Activated CD8-positive, alpha-beta memory T cell treated with anti-CD3 and anti-CD28 coated beads, Interleukin-2, amount 10 ng/mL, durations not matched to agents 7 days and 5 days (primary cell): ENCODE data around the gene ATPAF1. TPM values are rescaled to one million over a fixed set of nuclear protein-coding genes. Genes with fewer than 3 reads are reported as not detected.
A peak's percentile ranks its signal among the peaks of the same experiment; 100 is the strongest.

Experiments used
- ATAC-seq: fragments of 150-1000 bp; cut with Tn5 transposase; one replicate; pipeline ENCODE4 v1.10.0; 2021; ENCODE audit warnings: moderate library complexity
- CTCF ChIA-PET: fragments of 350-600 bp; sonication (Branson Sonifier 250); formaldehyde crosslinking; loops from one replicate; lab custom pipeline; 2021; ENCODE audit warnings: antibody characterized with exemption; lab: Charles Lee
- DNase-seq: peaks from one replicate; pipeline ENCODE4 v3.0.0-alpha.2; 2020
- H3K27ac Mint-ChIP-seq: one replicate; pipeline ENCODE4 v1.8.0; 2021; ENCODE audit warnings: mild to moderate bottlenecking, mixed read lengths
- H3K27me3 Mint-ChIP-seq: one replicate; pipeline ENCODE4 v1.8.0; 2021; ENCODE audit warnings: mixed read lengths
- H3K36me3 Mint-ChIP-seq: one replicate; pipeline ENCODE4 v1.8.0; 2021; ENCODE audit warnings: mild to moderate bottlenecking, mixed read lengths
- H3K4me1 Mint-ChIP-seq: one replicate; pipeline ENCODE4 v1.8.0; 2021; ENCODE audit warnings: mixed read lengths
- H3K4me3 Mint-ChIP-seq: one replicate; pipeline ENCODE4 v1.8.0; 2021; ENCODE audit warnings: mild to moderate bottlenecking, moderate library complexity, mixed read lengths
- H3K9me3 Mint-ChIP-seq: one replicate; pipeline ENCODE4 v1.8.0; 2022; ENCODE audit warnings: low read depth, mixed read lengths
- total RNA-seq, 2 experiments: library from RNA; stranded (reverse); gene quantifications; one replicate each; pipeline ENCODE4 v1.2.3, GENCODE V29; 2021

Gene ATPAF1
- total RNA-seq, 2 experiments from 2014 or later, result 44.2 to 44.3 TPM

DNA sequence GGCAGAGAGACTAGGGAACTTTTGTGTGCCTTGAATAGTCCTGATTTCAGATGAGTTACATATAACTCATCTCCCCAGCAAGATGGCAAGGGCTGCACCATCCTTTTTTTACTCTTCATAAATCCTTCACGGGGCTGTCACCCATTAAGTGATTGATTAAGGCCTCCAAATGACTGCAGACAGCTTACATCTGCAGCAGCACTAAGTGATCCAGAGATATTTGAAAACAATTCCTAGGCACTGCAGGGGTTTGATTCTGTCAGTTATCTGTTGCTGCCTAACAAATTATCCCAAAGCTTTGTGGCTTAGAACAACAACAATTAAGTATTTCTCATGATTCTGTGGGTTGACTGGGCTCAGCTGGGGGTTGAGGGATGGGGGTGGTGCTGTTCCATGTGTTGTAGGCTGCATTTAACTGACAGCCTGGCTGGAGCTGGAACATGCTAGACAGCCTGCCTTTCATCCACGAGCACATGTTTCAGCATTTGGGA is 22.8 kb upstream of the ATPAF1 start:
- ATAC-seq, result no peak
- CTCF ChIA-PET, result no interaction called here
- H3K4me3 Mint-ChIP-seq, result no peak overlapping the region

DNA sequence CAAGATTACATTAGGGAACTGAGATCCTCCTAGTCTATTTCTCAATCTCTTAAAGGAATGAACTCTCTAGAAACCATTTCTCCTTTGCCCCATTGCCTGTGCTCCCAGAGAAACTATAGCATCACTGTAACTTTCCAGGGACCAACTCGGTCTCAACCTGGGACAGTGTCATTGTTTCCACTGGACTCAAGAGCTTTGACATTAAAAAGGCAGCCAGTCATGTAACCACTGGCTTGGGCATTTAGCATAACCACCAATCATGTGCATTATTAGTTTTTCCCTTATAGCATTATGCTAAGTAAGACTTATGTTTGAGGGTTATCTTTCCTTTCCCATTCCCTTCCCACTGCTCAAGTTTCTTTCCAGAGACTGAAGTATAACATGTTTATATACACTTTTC is 21.7 kb upstream of the ATPAF1 start:
- Mint-ChIP-seq H3K4me3 (no peak overlapping the region), H3K4me1 (peaks cover 7% of the 10 kb centered on the region), H3K27me3 (no peaks in the 10 kb centered on the region), H3K9me3 (no peaks in the 10 kb centered on the region), H3K27ac (no peak overlapping the region), H3K36me3 (peaks cover 58% of the 10 kb centered on the region)
- DNase-seq (no peak), ATAC-seq (no peak)
- CTCF ChIA-PET, result no interaction called here

More for the DNA sequence above, 22.8 kb upstream of the ATPAF1 start:
- DNase-seq, result no peak
- Mint-ChIP-seq H3K9me3 (peaks cover 4% of the 10 kb centered on the region), H3K4me1 (peaks cover 6% of the 10 kb centered on the region), H3K36me3 (peaks cover 63% of the 10 kb centered on the region), H3K27me3 (no peaks in the 10 kb centered on the region), H3K27ac (no peak overlapping the region)

DNA sequence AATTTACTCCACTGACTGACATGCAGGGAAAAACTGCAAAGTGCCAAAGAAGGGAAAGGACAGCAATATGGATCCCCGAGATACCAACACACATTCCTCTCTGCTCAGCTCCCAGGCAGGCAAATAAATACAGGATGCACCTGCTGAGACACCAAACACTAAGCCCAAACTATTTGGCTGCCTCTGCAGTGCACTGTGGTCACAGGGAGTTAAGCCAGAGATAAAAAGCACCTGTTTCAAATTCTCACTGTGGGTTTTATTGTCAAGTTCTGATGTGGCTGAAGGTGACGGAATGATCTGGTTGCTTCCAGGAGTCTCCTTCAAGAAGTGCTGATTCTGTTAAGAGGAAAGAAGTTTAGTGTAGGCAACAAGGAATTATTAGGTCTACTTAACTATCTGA is 21.2 kb upstream of the ATPAF1 start:
- Mint-ChIP-seq H3K27ac (peak overlapping the region; percentile 37), H3K4me3 (no peak overlapping the region), H3K4me1 (peaks cover 7% of the 10 kb centered on the region), H3K9me3 (no peaks in the 10 kb centered on the region), H3K27me3 (no peaks in the 10 kb centered on the region), H3K36me3 (peaks cover 61% of the 10 kb centered on the region)
- DNase-seq (no peak), ATAC-seq (no peak)
- CTCF ChIA-PET, result no interaction called here

DNA sequence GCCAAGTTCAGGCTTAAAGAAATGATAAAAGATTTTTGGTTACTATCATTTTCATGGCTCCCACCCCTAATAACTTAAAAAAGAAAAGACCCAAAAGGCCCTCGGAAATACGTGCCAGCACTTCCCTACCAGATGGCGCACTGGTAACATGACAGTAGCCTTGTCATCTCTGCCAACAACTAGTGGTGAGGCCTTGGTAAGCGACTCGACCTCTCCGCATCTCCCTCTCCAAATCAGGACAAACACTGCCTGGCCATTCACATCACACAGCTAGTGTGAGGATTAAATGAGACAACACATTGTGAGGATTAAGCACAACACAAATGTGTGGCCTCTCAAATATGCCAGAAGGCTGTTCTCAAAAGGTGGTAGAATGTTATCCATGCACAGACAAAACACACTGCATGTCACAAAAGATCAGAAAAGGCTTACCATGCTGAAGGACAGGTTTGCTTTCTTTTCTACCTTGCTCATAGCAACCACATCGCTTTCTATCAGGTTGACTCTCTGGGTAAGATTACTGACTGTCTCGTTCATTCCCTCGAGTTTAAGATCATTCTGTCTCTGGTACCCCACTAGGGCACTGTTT is 19.9 kb upstream of the ATPAF1 start:
- Mint-ChIP-seq H3K4me3 (no peak overlapping the region), H3K9me3 (no peaks in the 10 kb centered on the region), H3K4me1 (peaks cover 7% of the 10 kb centered on the region), H3K36me3 (peaks cover 64% of the 10 kb centered on the region), H3K27ac (peak overlapping the region; percentile 45), H3K27me3 (no peaks in the 10 kb centered on the region)
- ATAC-seq, result no peak
- no peak for DNase-seq
- CTCF ChIA-PET, result interaction anchor here (1.6 to 1.8 kb wide), 2 partner anchors 11 to 166 kb away, joined by 4 to 5 read pairs; no protein-coding TSS in a partner anchor

DNA sequence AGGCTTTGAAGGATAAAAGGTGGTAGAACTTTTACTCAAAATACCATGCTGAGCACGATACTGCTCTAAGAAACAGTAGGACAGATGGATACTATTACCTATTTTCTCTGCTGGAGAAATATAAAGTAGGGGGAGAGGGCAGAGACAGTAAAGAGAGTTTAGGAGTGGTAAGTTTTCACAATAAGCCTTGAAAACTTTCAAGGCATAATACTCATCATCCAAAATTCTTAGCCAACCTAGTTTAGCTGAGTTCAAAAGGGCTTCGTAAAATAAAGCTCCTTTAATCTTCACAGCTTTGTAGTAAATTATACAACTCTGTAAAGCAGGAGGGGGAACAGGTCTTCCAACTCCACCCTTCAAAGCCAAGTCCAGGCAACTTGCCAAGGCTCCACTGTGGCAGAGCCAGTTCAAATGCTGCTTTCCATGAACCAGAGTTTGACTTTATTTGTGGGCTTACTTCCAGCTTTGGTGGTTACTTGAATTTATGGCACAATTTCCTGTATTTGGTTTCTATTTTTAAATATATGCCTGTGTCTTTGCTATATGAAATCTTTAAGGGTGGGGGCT is 19.0 kb upstream of the ATPAF1 start:
- CTCF ChIA-PET, result interaction anchor here (1.8 kb wide), 1 partner anchor 165 kb away, joined by 4 read pairs; no protein-coding TSS in a partner anchor
- peaks cover 7% of the 10 kb centered on the region for H3K4me1 Mint-ChIP-seq
- no peak overlapping the region for H3K27ac Mint-ChIP-seq
- no peaks in the 10 kb centered on the region for H3K27me3 Mint-ChIP-seq
- peaks cover 66% of the 10 kb centered on the region for H3K36me3 Mint-ChIP-seq
- H3K4me3 Mint-ChIP-seq, result no peak overlapping the region
- DNase-seq, result no peak
- ATAC-seq, result no peak
- no peaks in the 10 kb centered on the region for H3K9me3 Mint-ChIP-seq

DNA sequence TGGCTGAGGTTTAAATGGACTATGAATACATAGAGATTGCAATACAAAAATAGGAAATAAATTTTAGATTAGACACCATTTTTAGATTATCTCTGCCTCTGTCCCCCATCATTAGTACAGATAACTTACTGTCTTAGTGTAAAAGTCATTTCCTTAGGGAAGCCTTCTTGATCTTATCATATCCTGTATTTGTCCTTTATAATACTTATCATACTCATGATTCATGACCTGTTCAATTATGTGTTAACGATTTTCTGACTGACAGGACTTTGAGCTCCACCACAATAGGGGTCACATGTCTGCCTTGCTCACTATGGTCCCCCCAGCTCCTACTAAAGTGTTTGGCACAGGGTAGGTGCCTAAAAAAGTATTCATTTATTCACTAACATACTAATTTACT is 18.1 kb upstream of the ATPAF1 start:
- Mint-ChIP-seq H3K36me3 (peaks cover 67% of the 10 kb centered on the region), H3K4me3 (no peak overlapping the region), H3K27ac (no peak overlapping the region), H3K4me1 (peaks cover 7% of the 10 kb centered on the region), H3K27me3 (no peaks in the 10 kb centered on the region), H3K9me3 (no peaks in the 10 kb centered on the region)
- no peak for DNase-seq
- CTCF ChIA-PET, result no interaction called here
- ATAC-seq, result no peak

DNA sequence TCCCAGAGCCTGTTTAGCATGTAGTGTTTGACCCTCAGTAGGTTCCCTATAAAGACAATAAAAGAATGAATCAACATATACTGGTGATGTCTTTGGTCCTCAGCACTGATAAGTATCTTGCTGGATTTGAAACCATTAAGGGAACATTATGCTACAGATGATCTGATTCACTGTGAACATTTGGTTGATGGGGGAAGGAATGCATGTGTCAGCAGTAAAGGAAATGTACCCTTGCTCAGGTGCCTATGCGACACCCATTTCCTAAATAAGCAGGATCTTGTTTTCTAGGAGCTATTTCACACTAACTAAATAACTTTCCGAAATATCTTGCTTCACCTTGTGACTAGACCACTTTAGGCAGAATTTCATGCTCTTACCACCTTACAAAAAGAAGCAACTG is 16.5 kb upstream of the ATPAF1 start:
- Mint-ChIP-seq H3K36me3 (peaks cover 69% of the 10 kb centered on the region), H3K9me3 (no peaks in the 10 kb centered on the region), H3K27ac (peak overlapping the region; percentile 50), H3K4me1 (peaks cover 7% of the 10 kb centered on the region), H3K4me3 (no peak overlapping the region), H3K27me3 (no peaks in the 10 kb centered on the region)
- ATAC-seq (no peak), DNase-seq (no peak)
- CTCF ChIA-PET, result interaction anchor here (1.2 kb wide), 1 partner anchor 17 kb away, joined by 3 read pairs; no protein-coding TSS in a partner anchor

DNA sequence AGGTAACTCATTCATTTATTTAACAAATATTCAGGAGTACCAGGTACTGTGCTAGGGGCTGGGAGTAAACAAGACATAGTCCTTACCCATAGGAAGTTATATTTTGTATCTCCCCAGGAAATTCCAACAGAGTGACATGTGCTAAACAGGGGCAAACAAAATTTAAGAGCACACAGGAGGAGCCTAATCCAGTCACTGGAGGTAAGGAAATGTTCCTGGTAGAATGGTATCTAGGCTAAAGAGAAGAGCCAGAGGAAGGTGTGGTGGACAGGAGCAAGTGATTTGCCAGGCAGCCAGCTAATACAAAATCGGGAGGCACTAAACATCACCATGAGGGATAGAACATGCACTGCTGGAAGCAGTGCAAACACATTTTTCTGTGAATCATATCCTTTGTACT is 13.9 kb upstream of the ATPAF1 start:
- H3K27ac Mint-ChIP-seq, result peak overlapping the region; percentile 1
- H3K9me3 Mint-ChIP-seq, result no peaks in the 10 kb centered on the region
- CTCF ChIA-PET, result interaction anchor here (1.6 kb wide), 1 partner anchor 14 kb away, joined by 5 read pairs; the partner anchor contains the start of gene ATPAF1
- H3K27me3 Mint-ChIP-seq, result no peaks in the 10 kb centered on the region
- peaks cover 7% of the 10 kb centered on the region for H3K4me1 Mint-ChIP-seq
- ATAC-seq, result no peak
- H3K36me3 Mint-ChIP-seq, result peaks cover 61% of the 10 kb centered on the region
- no peak overlapping the region for H3K4me3 Mint-ChIP-seq
- no peak for DNase-seq

DNA sequence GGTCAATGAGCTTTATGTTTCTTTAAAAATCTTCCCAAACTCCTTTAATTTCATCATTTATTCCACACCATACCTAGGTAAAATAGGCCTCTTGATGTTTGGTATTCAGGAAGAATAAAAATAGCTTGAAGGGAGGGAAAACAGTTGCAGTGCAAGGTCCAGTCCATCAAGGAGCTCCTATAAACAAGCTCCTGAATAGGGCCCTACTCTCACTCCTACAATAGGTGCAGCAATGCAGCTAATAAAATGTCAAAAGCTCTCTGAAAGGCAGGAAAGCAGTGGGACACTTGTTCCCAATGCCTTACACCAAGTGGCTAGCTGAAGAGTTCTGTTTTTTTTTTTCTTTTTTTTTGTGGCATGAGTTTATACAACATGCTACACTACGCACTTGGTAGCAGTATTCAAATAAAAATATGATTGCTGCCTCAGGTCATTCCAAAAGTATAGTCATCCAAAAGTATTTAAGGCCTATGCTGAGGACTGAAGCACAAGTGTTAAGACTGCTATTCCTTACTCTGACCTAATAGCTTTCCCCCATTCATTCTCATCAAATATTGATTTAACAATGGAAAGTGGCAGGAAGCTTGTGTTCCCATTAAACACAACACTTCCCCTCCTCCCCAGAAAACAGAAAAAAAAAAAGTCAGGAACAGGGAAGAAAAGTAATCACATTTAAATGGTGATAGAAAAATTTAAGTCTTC is 13.3 kb upstream of the ATPAF1 start:
- CTCF ChIA-PET, result interaction anchor here (1.6 kb wide), 1 partner anchor 14 kb away, joined by 5 read pairs; the partner anchor contains the start of gene ATPAF1
- ATAC-seq (no peak), DNase-seq (no peak)
- Mint-ChIP-seq H3K27ac (peak overlapping the region; percentile 18), H3K36me3 (peaks cover 58% of the 10 kb centered on the region), H3K4me1 (peaks cover 11% of the 10 kb centered on the region), H3K4me3 (no peak overlapping the region), H3K9me3 (no peaks in the 10 kb centered on the region), H3K27me3 (no peaks in the 10 kb centered on the region)

DNA sequence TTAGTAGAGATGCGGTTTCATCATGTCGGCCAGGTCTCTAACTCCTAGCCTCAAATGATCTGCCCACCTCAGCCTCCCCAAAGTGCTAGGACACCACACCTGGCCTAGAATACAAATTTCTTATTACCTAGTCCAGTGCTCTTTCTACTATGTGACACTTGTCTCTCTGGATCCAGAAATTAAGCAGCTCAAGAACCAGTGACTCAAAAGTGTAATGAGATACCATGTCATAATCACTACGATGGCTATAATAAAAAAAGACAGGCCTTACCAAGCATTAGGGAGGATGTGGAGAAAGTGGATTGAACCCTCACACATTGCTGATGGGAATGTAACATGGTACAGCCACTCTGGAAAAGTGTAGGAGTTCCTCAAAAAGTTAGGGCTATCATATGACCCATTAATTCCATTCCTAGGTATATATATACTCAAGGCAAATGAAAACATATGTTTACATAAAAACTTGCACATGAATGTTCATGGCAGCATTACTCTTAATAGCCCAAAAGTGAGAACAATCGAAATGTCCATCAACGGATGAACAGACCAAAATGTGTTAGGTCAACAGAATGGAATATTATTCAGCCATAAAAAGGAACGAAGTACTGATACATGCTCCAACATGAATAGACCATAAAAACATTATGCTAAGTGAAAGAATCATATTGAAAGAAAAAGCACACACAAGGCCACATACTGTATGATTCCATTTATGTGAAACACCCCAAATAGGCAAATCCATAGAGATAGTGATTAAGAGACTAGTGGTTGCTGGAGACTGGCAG is 11.8 kb upstream of the ATPAF1 start:
- H3K36me3 Mint-ChIP-seq, result peaks cover 55% of the 10 kb centered on the region
- H3K9me3 Mint-ChIP-seq, result no peaks in the 10 kb centered on the region
- ATAC-seq (no peak), DNase-seq (no peak)
- H3K4me1 Mint-ChIP-seq, result peaks cover 23% of the 10 kb centered on the region
- no peak overlapping the region for H3K27ac Mint-ChIP-seq
- no peak overlapping the region for H3K4me3 Mint-ChIP-seq
- H3K27me3 Mint-ChIP-seq, result no peaks in the 10 kb centered on the region
- CTCF ChIA-PET, result no interaction called here

DNA sequence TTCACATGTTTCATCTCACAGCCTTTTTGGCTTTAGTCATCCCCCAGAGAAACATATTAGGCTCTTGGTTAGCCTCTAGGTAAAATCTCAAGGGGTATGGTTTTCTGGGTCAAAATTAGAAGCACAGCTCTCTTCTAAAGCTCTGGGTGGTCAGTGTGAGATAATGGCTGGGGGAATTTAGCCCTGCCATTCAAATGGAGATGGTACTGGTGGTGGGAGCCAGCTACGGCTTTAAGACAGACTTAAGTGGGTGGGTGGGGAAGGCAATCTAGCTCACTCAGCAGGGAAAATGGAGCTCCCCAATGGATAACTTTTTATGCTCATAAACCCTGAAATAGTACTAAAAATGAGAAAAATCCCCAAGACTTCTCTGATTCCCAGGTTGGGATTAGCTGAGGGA is 9.2 kb upstream of the ATPAF1 start:
- CTCF ChIA-PET, result interaction anchor here (0.8 to 2.8 kb wide), 10 partner anchors 10 to 637 kb away, joined by 3 to 12 read pairs (median 4); partner anchors contain the start of genes ATPAF1, MKNK1, MOB3C and STIL
- Mint-ChIP-seq H3K4me1 (peaks cover 39% of the 10 kb centered on the region), H3K9me3 (no peaks in the 10 kb centered on the region), H3K4me3 (no peak overlapping the region), H3K27ac (peak overlapping the region; percentile 94), H3K27me3 (no peaks in the 10 kb centered on the region), H3K36me3 (peaks cover 41% of the 10 kb centered on the region)
- ATAC-seq (no peak), DNase-seq (no peak)

DNA sequence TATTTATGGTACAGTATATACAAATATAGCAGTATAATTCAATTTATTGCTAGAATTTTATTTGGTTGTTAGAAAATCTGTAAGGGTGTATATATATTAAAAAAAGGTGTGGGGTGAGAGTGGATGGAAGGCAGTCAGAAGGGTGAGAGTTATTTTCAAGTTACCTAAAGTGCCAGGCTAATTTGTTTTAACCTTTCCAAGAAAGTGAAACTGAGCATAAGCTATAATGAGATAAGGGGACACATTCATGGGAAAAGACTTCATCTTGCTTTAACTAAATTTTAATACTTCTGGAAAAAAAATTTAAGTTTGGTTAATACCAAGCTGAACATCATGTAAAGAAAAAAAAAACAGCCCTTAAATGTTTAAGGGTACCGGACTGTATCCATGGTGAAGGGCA is 8.4 kb upstream of the ATPAF1 start:
- Mint-ChIP-seq H3K4me3 (peak overlapping the region; percentile 34), H3K27ac (peak overlapping the region; percentile 94), H3K27me3 (no peaks in the 10 kb centered on the region), H3K4me1 (peaks cover 39% of the 10 kb centered on the region), H3K36me3 (peaks cover 36% of the 10 kb centered on the region), H3K9me3 (no peaks in the 10 kb centered on the region)
- DNase-seq (no peak), ATAC-seq (no peak)
- CTCF ChIA-PET, result interaction anchor here (0.8 to 2.8 kb wide), 10 partner anchors 9 to 150 kb away, joined by 3 to 12 read pairs (median 6); partner anchors contain the start of genes ATPAF1, MKNK1 and MOB3C
